IMR-90 (cell line): ENCODE results near the gene OSBPL9.

Experiments used
- POLR2A ChIP-seq: IDR thresholded peaks from 2 replicates; pipeline ENCODE4 v1.6.1; 2012; ENCODE audit warnings: mild to moderate bottlenecking, low read depth, low read length
- TF ChIP-seq, protein P1 (sequence below): conservative IDR thresholded peaks from 2 replicates; pipeline ENCODE4 v1.5.1; 2012; ENCODE audit warnings: mild to moderate bottlenecking, low read depth, low read length, improper control_type of control experiment

DNA sequence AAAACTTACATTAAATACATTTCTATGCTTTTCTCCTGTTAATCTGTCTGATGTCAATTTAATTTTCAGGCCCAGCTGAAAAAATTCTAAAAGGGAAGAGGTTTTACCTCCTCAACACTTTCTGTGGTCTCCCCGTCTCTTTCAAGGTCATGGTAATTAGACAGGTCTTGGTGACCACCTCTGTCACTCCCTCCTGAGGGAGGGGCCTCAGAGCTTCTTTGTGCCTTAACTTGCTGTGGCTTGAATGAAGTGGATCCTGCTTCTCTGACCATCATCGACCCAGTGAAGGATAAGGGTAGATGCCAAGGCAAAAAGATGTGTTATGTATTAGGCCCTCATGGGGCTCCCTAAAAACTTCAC is 40.8 kb upstream of the OSBPL9 start:
- TF ChIP-seq, protein P1, sequence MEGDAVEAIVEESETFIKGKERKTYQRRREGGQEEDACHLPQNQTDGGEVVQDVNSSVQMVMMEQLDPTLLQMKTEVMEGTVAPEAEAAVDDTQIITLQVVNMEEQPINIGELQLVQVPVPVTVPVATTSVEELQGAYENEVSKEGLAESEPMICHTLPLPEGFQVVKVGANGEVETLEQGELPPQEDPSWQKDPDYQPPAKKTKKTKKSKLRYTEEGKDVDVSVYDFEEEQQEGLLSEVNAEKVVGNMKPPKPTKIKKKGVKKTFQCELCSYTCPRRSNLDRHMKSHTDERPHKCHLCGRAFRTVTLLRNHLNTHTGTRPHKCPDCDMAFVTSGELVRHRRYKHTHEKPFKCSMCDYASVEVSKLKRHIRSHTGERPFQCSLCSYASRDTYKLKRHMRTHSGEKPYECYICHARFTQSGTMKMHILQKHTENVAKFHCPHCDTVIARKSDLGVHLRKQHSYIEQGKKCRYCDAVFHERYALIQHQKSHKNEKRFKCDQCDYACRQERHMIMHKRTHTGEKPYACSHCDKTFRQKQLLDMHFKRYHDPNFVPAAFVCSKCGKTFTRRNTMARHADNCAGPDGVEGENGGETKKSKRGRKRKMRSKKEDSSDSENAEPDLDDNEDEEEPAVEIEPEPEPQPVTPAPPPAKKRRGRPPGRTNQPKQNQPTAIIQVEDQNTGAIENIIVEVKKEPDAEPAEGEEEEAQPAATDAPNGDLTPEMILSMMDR, result no peak
- no peak for TF ChIP-seq POLR2A
